Stimulated activated CD8-positive, alpha-beta memory T cell treated with anti-CD3 and anti-CD28 coated beads, Interleukin-7, amount 100 ng/mL, for 1 hour (primary cell): ENCODE measurements around the gene INPP5A.
"Not testable (repeated sequence)": the region's sequence is repeated elsewhere in the genome, so short reads cannot be mapped to it uniquely, and the experiment has no call there.

Source experiments
- DNase-seq, 2 donors: peaks; one replicate each; pipeline ENCODE4 v3.0.0-alpha.2; 2020; ENCODE audit warnings: low read depth in 2 of 2

Gene INPP5A

DNA sequence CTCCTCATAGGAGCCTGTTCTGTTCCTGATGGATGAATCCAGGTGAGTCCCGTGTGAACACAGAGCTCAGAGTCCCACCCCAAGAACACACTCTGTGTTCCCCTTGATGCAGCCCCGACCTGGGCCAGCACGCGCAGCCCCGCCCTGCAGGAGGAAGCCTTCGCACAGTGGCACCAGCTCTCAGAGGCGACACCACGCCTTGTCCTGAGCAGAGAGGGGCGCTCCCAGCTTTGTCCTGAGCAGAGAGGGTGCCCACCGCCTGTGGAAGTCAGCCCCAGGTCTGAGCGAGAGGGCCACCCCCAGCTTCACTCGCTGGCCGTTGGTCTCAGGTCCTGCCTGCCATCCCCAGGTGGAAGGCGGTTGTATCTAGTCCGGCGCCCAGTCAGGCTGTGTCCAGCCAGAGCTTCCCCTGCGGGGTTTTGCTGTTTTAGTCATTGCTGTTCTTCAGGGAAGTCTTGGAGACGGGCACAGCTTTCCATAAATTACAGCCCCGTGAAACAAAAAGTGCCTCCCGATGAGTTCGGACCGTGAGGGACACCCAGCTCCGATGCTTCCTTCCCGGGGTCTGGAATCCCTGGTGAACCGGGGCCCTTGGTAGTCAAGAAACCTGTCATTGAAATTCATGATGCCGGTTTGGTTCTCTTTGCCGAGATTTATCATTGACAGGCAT, 204.7 kb downstream of the INPP5A start:
- no peak for DNase-seq

DNA sequence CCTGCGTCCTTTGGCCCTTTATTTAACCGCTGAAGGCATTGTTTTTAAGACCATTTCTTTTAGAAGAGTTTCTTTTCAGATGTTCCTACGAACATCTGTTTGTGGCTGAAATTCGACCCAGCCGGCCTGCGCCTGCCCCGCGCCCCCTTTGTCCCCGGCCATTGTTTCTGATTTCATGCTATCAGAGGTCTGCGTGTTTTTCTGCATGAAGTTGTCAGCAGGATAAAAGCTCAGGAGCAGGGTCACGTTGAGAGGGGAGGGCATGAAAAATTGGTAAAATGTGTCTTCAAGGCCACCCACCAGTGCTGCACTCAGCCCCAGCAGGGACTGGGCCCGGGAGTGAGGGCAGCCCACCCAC, 205.2 kb downstream of the INPP5A start:
- DNase-seq = no peak

DNA sequence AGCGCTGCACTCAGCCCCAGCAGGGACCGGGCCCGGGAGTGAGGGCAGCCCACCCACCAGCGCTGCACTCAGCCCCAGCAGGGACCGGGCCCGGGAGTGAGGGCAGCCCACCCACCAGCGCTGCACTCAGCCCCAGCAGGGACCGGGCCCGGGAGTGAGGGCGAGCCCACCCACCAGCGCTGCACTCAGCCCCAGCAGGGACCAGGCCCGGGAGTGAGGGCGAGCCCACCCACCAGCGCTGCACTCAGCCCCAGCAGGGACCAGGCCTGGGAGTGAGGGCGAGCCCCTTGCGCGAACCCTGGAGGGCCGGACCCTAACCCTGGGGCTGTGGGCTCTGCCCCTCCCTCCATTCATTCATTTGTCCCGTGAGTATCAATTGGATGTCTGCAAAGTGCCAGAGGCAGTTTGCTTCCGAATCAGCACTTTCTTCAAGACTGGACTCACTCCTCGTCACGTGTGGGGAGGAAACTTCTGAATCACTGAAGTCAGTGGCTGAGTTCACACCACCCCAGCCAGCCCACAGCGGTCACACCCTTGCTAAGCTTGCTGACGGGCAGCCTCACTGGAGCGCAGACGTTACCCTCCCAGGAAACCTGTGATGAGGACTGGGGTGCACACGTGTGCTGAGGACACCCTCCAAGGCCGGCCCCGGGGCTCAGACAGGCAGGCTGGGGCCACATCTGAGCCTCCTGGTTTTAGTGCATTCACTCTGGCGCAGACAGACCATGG, 205.8 kb downstream of the INPP5A start:
- DNase-seq = not testable (repeated sequence)

DNA sequence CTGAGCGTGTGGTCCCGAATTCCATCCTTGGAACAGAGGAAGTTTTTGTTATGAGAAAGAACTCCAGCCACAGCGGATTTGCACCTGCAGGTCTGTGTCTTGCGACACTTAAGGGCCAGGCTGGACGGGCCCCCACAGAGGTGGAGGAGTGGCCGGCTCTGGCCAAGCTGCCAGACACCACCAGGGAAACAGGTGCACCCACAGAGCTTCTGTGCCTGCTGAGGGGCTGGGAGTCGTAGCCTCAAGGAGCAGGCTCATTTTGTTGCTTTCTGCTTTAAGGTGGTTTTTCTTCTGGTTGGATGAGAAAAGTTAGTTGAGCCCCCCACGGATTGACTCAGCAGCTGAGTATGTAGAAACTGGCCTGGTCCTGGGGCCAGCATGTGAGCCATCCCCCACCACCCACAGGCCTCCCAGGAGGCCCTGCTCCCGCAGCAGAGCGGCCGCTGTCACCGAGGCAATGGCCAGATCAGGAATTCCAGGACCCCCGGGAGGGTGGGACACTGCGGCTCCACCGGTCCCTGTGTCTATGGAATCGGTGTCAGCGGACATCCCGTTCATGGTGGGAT, 206.4 kb downstream of the INPP5A start:
- no peak for DNase-seq

DNA sequence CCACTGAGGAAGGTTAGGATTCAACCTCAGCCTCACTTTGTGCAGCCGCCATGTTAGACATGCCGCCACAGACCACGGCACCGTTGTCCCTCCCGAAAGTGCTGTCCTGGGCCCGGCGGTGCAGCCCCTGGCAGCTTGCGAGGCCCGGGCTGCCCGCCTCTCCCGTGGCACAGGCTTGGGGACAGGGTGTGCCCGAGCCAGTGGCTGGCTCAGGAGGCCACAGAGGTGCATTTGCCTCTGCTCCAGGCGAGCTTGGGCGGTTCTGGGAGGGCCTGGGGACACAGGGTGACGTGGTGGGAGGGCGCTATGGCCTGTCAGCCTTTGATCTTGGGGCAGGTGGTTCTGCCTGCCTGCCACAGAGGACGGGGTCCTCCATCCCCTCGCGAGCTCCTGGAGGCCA, 207.3 kb downstream of the INPP5A start:
- no peak for DNase-seq

DNA sequence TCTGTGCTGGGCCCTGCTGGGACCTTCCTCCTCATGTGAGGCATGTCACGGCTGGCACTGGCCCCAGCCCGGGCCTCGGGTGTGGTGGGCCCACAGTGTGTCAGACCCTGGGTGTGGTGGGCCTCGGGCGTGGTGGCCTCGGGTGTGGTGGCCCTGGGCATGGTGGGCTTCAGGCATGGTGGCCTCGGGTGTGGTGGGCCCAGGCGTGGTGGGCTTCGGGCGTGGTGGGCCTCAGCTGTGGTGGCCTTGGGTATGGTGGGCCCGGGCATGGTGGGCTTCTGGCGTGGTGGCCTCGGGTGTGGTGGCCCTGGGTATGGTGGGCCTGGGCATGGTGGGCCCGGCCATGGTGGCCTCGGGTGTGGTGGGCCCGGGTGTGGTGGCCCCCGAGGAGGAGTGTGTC, 207.9 kb downstream of the INPP5A start:
- no peak for DNase-seq

DNA sequence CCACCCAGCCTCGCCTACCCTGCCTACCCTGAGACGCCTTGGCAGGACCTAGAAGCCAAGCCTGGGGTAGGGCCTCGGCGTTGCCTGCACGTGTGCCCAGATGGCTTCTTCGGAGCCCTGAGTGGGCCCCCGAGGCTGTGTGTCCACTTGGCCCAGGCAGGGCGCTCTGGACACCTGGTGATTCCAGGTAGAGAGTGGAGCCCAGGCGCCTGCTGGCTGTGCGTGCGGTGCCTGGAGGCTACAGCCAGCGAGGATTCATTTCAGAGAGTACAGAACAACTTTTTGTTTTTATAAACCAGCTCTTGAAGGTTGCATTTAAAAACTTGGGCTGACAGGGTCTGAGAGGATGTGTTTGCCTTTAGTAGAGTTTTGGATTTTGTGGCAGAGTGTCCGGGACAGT, 208.4 kb downstream of the INPP5A start:
- DNase-seq = no peak

DNA sequence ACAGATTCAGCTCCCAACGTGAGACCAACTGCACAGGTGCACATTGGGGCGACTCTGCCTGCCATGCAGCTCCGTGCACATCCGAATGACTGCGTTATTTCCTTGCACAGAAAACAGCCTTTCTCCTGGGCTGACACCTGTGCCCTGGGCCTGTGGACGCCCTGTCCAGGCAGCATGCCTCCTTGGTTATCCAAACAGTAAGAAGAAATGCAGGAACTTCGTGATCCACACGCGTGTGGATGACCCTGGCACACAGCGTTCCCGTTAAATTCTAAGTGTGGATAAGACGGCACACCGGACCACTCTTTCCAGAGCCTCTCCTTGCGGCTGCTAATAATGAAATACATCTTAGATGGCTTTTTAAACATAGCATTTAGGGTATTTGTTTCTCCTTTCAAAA, 208.8 kb downstream of the INPP5A start:
- DNase-seq = no peak

DNA sequence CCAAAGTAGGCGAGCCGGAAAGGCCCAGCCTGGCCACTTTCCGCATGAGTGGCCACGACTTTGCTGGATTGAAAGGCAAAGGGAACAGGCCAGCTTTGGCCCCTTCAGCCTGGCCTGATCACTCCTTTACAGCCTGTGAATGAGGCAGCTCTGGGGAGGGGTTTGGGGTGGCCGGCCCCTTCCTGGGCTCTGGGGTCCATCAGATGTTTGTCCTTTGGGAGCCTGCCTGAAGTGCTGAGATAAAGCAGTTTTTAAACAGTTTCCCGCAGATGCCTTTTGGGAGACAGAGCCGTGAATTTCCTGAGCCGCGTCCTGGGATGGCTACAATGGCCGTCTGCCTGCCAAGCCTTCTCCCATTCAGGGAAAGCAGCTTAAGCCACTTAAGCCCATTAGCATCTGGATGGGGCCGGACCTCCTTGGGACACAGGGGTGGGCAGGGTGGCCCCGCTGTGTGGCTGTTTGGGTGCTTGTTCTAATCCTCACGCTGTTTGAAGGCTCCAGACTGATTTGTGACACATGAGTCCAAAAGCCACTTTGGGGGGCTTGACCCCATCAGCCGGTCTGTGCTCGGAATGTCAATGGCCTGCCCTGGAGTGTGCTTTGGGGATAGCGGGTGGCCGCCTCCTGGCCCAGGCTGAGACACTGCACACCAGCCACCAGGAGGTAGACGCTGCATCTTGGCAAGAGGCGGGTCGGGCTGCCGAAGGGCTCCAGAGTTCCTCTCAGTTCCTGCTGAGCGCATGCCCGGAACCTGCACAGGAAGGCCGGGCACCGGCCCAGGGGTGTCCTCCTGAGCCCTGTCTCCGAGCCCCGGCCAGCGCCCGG, 209.4 kb downstream of the INPP5A start:
- DNase-seq = no peak

DNA sequence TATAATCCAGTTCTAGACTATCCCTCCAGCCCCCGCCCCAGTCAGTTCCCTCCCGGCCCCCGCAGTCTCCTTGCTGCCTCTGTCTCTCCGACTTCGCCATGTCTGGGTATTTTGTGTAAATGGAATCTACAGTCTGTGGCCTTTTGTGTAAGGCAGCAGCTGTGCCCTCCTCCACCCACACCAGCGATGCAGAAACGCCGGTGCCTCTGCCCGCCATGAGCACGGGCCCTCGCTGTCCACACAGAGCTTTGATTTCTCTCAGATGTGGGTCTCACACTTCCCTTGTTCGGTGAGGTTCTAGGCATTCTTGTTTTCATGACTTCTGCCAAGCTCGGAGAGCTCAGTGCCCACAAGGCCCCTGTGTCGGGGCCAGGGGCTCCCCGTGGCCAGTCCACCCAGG, 210.5 kb downstream of the INPP5A start:
- DNase-seq = no peak

DNA sequence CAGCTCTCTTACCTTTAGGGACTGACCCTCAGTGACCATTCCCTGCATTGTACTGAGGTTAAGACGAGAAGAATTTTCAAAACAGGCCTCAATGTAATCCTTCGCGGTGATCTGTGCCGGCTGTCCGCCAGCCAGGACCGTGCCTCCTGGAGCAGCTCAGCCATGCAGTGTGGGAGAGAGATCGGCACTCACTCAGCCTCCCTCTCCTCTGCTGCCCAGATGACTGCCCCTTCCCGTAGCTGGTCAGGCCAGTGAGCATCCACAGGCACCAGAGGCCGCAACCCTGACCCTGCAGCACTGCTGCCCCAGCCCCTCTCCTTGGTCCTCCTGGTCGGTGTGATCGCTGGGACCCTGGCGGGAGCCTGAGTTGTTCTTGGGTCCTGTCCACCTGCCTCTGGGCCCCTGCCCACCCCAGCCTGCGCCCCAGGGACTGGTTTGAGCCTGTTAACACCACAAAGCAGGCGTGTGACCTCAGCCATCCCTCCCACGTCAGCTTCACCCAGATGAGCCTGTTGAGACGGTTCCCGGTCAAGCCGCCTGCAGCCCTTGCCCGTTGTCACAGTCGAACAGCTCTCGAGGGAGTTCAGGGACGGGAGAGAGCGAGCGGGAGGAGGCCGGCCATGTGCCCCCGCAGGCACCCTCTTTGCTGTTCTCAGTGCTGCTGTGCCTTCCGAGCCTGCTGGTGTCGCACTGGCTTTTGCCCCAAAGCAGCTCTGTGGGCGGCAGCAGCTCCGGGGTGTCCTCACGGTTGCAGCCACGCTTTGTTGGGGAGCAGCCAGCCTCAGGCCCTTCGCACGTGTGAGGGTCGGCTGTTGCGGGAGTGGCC, 211.2 kb downstream of the INPP5A start:
- no peak for DNase-seq

DNA sequence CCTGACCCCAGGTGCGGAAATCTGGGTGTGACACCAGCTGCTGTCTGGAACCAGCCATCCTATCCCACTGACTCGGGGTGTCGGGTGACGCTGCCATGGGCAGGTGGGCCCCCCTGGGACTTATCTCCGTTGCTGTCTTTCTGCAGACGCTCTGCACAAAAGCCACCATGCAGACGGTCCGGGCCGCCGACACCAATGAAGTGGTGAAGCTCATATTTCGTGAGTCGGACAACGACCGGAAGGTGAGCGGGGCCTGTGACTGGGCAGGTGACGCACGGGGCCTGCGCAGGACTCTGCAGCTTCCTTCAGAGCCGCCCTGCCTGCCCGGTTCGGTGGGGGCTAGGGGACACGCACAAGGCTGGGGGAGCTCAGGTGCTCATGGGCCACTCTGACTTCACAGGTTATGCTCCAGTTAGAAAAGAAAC, 211.8 kb downstream of the INPP5A start:
- no peak for DNase-seq

DNA sequence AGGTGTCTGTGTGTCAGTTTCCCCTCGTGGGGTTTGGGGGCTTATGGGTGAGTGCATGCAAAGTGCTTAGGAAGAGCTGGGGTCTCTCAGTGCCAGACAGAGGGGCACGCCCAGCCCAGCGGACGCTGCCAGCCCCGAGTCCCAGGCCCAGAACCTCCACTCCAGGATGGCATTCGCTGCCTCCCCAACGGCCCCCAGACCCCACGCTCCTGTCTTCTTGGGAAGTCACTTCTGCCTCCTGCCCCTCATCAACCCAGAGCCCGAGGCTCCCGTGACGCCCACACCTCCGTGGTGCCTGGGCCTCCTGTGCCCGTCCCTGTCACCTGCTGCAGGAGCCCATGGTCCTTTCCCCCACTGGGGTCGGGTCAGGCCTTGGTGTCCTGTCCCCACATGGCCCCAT, 213.3 kb downstream of the INPP5A start:
- no peak for DNase-seq

DNA sequence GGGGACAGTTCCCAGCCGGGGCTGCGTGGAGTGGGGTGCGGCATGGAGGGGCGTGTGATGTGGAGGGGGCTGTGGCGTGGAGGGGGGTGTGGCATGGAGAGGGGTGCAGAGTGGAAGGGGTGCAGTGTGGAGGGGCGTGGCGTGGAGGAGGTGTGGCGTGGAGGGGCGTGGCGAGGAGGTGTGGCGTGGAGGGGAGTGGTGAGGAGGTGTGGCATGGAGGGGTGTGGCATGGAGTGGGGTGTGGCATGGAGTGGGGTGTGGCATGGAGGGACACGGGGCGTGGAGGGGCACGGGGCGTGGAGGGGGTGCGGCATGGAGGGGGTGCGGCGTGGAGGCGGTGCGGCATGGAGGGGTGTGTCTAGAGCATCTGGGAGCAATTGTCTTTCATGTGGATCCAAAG, 214.8 kb downstream of the INPP5A start:
- DNase-seq = no peak

DNA sequence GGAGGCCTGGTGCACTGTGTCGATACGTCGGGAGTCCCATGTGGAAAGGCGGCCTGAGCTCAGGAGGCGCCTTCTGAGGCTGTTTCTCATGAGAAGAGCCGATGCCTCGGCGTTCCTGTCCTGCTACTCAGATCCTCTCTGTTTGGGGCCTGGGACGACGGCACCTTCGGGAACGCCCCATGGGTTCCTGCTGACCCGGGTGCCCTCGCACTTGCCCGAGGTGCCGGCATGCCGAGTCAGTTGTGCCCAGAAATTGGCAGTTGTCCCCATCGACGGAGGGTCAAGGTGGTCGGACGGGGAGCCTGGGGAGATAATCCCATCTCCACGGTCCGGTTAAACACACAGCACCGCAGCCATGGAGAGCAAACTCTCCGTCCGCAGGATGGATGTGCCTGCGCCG, 215.4 kb downstream of the INPP5A start:
- DNase-seq = no peak

DNA sequence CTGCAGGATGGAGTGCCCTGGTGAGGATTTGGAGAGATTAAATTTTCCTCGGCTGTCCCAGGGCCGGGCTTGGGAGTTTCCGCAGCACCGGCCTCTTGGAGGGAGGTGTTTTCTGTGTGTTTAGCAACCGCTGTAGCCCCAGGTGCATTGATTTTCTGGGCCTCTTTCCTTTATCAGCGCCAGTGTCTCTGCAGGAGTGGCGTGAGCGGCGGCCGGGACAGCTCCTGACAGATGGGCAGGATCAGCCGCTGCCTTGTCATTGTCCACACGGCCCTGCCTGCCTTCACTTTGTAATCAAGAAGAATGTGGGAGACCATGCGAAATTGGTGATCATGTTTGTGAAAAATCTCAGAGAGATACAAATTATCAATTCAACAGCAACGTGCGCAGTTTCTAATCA, 216.0 kb downstream of the INPP5A start:
- no peak for DNase-seq

DNA sequence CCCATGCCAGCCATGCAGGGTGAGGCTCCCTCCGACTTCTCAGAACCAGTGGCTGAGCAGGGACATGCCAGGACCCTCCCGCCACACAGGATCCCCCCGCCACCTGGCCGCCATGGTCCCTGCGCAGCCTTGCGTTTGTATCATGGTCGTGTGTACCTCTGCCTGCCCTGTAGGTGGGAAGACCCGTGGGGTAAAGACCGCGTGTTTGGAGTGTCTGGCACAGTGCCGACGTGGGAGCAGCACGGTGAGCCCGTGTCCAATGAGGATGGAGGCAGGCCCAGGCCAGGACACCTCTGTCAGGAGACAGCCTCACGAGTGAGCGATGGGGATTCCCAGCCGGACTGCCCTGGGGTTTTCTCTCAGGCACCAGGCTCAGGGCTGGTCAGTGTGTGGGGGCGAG, 216.5 kb downstream of the INPP5A start:
- no peak for DNase-seq

DNA sequence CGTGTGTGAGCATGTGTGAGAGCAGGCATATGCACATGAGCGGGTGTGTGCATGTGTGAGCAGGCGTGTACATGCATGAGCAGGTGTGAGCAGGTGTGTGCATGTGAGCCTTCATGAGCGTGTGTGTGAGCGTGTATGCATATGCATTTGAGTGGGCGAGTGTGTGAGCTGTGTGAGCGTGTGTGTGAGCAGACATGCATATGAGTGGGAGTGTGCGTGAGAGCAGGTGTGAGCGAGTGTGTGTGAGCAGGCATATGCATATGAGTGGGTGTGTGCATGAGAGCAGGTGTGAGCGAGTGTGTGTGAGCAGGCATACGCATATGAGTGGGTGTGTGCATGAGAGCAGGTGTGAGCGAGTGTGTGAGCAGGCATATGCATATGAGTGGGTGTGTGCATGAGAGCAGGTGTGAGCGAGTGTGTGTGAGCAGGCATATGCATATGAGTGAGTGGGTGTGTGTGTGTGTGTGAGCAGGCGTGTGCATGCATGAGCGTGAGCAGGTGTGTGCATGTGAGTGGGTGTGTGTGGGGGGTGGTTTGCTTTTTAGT, 217.7 kb downstream of the INPP5A start:
- DNase-seq = no peak

DNA sequence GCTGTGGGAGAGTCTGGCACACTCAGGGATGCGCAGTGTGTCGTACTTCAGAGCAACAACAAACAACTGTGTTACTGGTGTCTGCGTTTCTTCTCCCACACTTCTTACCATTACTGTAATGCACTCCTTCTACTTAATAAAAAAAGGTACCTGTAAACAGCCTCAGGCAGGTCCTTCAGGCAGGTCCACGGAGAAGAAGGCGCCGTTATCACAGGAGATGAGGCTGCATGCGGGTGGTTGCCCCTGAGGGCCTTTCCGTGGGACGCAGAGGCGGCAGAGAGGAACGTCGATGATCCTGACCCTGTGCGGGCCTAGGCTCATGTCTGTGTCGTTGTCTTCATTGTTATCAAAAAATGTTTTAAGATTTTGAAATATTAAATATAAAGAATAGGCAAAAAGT, 219.0 kb downstream of the INPP5A start:
- DNase-seq = no peak

DNA sequence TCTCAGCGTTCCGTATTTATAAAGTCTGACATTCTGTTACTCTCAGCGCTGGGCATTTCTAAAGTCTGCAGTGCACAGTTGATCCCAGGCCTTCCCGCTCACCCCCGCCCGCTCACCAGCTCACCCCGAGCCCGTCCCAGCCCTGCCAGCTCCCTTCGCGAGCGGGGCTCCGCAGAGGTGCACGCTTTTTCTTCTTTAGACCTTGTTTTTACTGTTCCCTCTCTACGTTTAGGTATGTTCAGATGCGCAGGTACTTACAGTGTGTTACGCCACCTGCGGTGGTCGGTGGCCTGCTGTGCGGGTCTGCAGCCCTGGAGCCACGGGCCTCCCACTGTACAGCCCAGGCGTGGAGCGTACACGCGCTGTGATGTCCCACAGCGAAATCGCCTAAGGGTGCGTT, 219.6 kb downstream of the INPP5A start:
- DNase-seq = no peak

DNA sequence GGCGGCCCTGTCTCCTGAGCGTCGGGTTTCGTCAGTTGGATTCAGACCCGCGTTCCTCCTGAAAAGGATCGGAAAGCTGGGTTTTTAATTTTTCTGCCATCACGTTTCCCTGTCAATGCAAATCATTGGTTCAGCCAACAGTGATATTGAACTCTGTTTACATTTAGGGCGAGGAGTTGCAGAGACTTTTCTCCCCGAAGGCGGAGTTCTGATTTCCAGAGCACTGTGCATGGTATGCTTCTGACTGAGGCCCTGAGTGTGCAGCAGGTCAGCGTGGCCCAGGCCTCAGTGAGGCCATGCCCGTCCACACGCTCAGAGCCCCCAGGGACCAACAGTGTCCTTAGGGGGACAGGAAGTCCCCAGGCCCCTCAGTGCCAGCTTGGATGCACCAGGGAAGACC, 221.3 kb downstream of the INPP5A start:
- no peak for DNase-seq
